ENCODE measurements around the gene GRIN3B. TPM values are rescaled to one million over a fixed set of nuclear protein-coding genes. Genes with fewer than 3 reads are reported as not detected.

Gene GRIN3B
- polyA plus RNA-seq, 2 donors = 0.01 to 0.04 TPM

DNA sequence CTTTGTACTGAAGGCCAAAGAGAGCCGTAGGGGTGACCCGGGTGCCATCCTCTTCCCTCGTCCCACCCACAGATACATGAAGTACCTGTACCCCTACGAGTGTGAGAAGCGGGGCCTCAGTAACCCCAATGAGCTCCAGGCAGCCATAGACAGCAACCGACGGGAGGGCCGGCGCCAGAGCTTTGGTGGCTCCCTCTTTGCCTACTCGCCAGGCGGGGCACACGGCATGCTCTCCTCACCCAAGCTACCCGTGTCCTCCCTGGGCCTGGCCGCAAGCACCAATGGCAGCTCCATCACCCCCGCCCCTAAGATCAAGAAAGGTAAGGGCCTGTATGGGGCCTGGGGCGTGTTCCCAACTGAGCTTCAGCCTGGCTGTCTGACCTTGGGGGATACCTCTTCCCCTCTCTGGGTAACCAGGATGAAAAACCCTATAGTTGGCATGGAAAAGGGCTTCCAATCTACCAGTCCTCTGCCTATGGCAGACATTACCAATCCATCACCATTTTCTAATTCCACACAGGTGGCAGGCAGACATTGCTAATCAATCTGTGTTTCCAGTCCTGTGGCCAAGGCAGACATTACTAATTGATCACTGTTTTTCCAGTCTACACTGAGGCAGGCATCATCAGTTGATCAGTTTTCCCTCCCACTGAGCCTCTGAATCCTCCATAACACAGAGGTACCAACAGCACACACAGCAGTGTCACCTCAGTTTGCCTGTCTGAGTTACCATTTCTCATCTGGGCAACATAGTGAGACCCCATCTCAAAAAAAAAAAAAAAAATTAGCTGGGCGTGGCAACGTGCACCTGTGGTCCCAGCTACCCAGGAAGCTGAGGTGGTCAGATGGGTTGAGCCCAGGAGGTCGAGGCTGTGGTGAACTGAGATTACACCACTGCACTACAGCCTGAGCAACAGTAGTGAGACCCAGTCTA lies 35.2 kb upstream of the GRIN3B start:
- no peak overlapping the region for H3K27ac ChIP-seq (ENCODE audit: low read depth in 2 of 2, low read length in 1 of 2)
- no peaks in the 10 kb centered on the region for H3K27me3 ChIP-seq (ENCODE audit: control insufficient read depth in 1 of 2, insufficient read depth in 2 of 2, low read length in 2 of 2)
- peaks cover 0 to 4% of the 10 kb centered on the region in 2 donors for H3K9me3 ChIP-seq (ENCODE audit: control insufficient read depth in 2 of 2, insufficient read depth in 1 of 2, low read depth in 1 of 2, low read length in 1 of 2)
- no peak overlapping the region for H3K4me3 ChIP-seq (ENCODE audit: low read depth in 1 of 2, low read length in 2 of 2)
- WGBS, 2 donors = 97% methylated on average over 19 of the region's 19 CpGs
- peaks cover 0 to 21% of the 10 kb centered on the region in 2 donors for H3K36me3 ChIP-seq (ENCODE audit: control insufficient read depth in 2 of 2, insufficient read depth in 2 of 2, low read length in 1 of 2)
- H3K4me1 ChIP-seq (ENCODE audit: control insufficient read depth in 2 of 2, insufficient read depth in 2 of 2, low read length in 1 of 2) = no peaks in the 10 kb centered on the region

- 92 to 95% methylated on average over 17 of the region's 17 CpGs for WGBS, 2 donors
- peaks cover 0 to 24% of the 10 kb centered on the region in 2 donors for H3K36me3 ChIP-seq (ENCODE audit: control insufficient read depth in 2 of 2, insufficient read depth in 2 of 2, low read length in 1 of 2)
Measured at GRCh38 chr19:966485-967088, 33.6 kb upstream of the GRIN3B start.

GRCh38 chr19:970695-971094 lies 29.5 kb upstream of the GRIN3B start:
- H3K4me1 ChIP-seq (ENCODE audit: control insufficient read depth in 2 of 2, insufficient read depth in 2 of 2, low read length in 1 of 2) = no peaks in the 10 kb centered on the region
- H3K27ac ChIP-seq (ENCODE audit: low read depth in 2 of 2, low read length in 1 of 2) = no peak overlapping the region
- no peaks in the 10 kb centered on the region for H3K27me3 ChIP-seq (ENCODE audit: control insufficient read depth in 1 of 2, insufficient read depth in 2 of 2, low read length in 2 of 2)
- no peak overlapping the region for H3K4me3 ChIP-seq (ENCODE audit: low read depth in 1 of 2, low read length in 2 of 2)
- H3K36me3 ChIP-seq (ENCODE audit: control insufficient read depth in 2 of 2, insufficient read depth in 2 of 2, low read length in 1 of 2) = peaks cover 0 to 19% of the 10 kb centered on the region in 2 donors
- H3K9me3 ChIP-seq (ENCODE audit: control insufficient read depth in 2 of 2, insufficient read depth in 1 of 2, low read depth in 1 of 2, low read length in 1 of 2) = peaks cover 0 to 11% of the 10 kb centered on the region in 2 donors
- 96 to 97% methylated on average over 14 of the region's 14 CpGs for WGBS, 2 donors

More at GRCh38 chr19:966485-967088, 33.6 kb upstream of the GRIN3B start:
- Histone ChIP-seq H3K27me3 (ENCODE audit: control insufficient read depth in 1 of 2, insufficient read depth in 2 of 2, low read length in 2 of 2) (no peaks in the 10 kb centered on the region), H3K27ac (ENCODE audit: low read depth in 2 of 2, low read length in 1 of 2) (no peak overlapping the region), H3K4me1 (ENCODE audit: control insufficient read depth in 2 of 2, insufficient read depth in 2 of 2, low read length in 1 of 2) (no peaks in the 10 kb centered on the region), H3K4me3 (ENCODE audit: low read depth in 1 of 2, low read length in 2 of 2) (no peak overlapping the region), H3K9me3 (ENCODE audit: control insufficient read depth in 2 of 2, insufficient read depth in 1 of 2, low read depth in 1 of 2, low read length in 1 of 2) (peaks cover 0 to 11% of the 10 kb centered on the region in 2 donors)

- Histone ChIP-seq H3K27ac (ENCODE audit: low read depth in 2 of 2, low read length in 1 of 2) (no peak overlapping the region), H3K9me3 (ENCODE audit: control insufficient read depth in 2 of 2, insufficient read depth in 1 of 2, low read depth in 1 of 2, low read length in 1 of 2) (peaks cover 0 to 7% of the 10 kb centered on the region in 2 donors), H3K4me1 (ENCODE audit: control insufficient read depth in 2 of 2, insufficient read depth in 2 of 2, low read length in 1 of 2) (no peaks in the 10 kb centered on the region), H3K27me3 (ENCODE audit: control insufficient read depth in 1 of 2, insufficient read depth in 2 of 2, low read length in 2 of 2) (no peaks in the 10 kb centered on the region), H3K36me3 (ENCODE audit: control insufficient read depth in 2 of 2, insufficient read depth in 2 of 2, low read length in 1 of 2) (peaks cover 0 to 14% of the 10 kb centered on the region in 2 donors), H3K4me3 (ENCODE audit: low read depth in 1 of 2, low read length in 2 of 2) (no peak overlapping the region)
- 93 to 96% methylated on average over 24 of the region's 24 CpGs for WGBS, 2 donors
Measured at GRCh38 chr19:971795-972194, 28.4 kb upstream of the GRIN3B start.

DNA sequence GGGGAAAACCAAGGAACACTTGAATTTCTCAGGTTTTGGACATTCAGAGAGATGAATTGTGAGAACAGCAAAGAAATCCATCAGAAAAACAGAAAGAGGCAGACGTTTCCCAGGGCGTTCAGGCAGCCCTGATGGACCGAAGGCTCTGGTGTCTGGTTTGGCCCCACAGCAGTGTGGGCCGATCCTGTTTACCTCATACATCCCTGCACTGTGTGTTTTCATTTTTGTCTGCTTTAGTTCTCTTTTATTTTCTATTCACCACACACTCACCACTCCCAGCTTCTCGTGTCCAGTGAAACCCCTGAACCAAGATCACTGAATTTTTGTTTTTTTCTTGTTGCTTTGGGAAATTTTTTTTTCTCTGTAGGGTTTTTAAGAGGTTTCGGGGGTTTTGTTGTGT lies 27.9 kb upstream of the GRIN3B start:
- 99 to 100% methylated on average over 6 of the region's 6 CpGs for WGBS, 2 donors

DNA sequence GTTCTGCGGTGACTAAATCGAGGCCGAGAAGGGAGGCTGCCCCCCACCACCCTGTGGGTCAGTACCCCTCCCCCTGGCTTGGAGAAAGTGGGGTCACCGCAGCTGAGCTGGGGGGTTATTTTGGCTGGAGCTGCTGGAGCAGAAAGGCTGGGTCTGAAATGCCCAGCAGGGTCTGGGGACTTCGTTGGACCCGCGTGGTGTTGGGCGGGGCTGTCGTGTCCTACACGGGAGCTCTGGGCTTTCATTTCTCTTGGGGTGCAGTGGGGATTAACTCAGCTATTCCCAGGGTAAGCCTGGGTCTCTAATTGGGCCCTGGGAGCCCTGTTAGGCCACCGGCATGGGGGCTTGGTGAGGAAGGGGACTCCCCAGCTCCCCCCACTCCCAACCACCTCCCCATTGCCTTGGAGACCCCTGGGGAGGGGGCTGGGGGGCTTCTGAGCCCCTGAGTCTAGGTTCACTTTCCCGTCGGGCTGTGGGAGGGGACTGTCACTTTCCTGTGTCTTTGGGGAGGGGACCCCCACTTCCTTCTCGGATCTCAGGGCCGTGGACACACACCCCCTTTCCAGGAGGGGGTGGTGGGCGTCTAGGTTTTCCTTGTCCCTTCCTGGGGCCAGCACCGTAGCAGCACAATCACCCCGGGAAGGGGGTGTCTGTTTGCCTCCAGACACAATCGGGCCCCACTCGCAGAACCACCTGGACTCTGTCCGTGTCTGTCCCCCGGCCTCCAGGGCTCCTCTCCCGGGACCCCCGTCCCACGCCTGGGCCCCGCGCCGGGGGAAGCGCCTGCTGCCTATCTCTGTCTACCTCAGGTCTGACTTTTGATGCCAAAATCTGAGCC lies 26.3 kb upstream of the GRIN3B start:
- WGBS, 2 donors = 85% methylated on average over 29 of the region's 29 CpGs
- Histone ChIP-seq H3K9me3 (ENCODE audit: control insufficient read depth in 2 of 2, insufficient read depth in 1 of 2, low read depth in 1 of 2, low read length in 1 of 2) (peaks cover 0 to 7% of the 10 kb centered on the region in 2 donors), H3K27ac (ENCODE audit: low read depth in 2 of 2, low read length in 1 of 2) (no peak overlapping the region), H3K4me1 (ENCODE audit: control insufficient read depth in 2 of 2, insufficient read depth in 2 of 2, low read length in 1 of 2) (no peaks in the 10 kb centered on the region), H3K27me3 (ENCODE audit: control insufficient read depth in 1 of 2, insufficient read depth in 2 of 2, low read length in 2 of 2) (no peaks in the 10 kb centered on the region), H3K4me3 (ENCODE audit: low read depth in 1 of 2, low read length in 2 of 2) (no peak overlapping the region), H3K36me3 (ENCODE audit: control insufficient read depth in 2 of 2, insufficient read depth in 2 of 2, low read length in 1 of 2) (peaks cover 0 to 8% of the 10 kb centered on the region in 2 donors)

More for the DNA sequence above, 27.9 kb upstream of the GRIN3B start:
- Histone ChIP-seq H3K27ac (ENCODE audit: low read depth in 2 of 2, low read length in 1 of 2) (no peak overlapping the region), H3K36me3 (ENCODE audit: control insufficient read depth in 2 of 2, insufficient read depth in 2 of 2, low read length in 1 of 2) (peaks cover 0 to 12% of the 10 kb centered on the region in 2 donors), H3K9me3 (ENCODE audit: control insufficient read depth in 2 of 2, insufficient read depth in 1 of 2, low read depth in 1 of 2, low read length in 1 of 2) (peaks cover 0 to 7% of the 10 kb centered on the region in 2 donors), H3K4me1 (ENCODE audit: control insufficient read depth in 2 of 2, insufficient read depth in 2 of 2, low read length in 1 of 2) (no peaks in the 10 kb centered on the region), H3K4me3 (ENCODE audit: low read depth in 1 of 2, low read length in 2 of 2) (no peak overlapping the region), H3K27me3 (ENCODE audit: control insufficient read depth in 1 of 2, insufficient read depth in 2 of 2, low read length in 2 of 2) (no peaks in the 10 kb centered on the region)

DNA sequence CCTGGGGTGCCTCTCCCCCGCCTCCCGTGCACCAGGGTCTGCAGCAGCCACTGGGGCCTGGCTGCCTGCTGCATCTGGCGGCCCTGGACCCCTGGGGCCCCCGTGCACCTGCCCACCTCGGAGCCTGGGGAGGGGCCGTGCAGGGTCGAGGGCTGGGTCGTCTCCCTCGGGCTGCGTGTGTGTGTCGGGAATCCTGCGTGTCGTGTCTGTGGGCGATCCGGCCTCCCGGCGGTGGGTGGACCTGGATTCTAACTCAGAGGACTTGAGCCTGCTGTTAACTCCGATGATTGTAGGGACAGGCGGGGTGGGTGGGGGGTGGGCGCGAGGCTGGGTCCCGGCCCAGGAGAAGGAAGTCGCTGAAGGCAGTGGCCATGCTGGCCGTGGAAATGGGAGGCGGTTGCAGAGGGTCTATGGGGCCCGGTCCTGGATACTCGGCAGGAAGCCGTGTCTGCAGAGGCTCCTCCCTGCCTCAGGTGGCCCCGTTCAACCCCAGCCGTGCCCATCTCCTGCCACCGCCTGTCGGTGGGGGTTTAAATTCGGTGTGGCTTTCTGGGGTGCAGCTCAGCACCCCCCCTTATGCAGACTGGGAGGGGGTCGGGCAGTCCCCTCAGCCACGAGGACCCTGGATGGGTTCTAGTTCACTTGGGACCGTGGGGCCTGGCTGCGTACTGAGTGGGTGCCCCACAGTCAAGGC lies 25.5 kb upstream of the GRIN3B start:
- peaks cover 0 to 7% of the 10 kb centered on the region in 2 donors for H3K9me3 ChIP-seq (ENCODE audit: control insufficient read depth in 2 of 2, insufficient read depth in 1 of 2, low read depth in 1 of 2, low read length in 1 of 2)
- H3K4me3 ChIP-seq (ENCODE audit: low read depth in 1 of 2, low read length in 2 of 2) = no peak overlapping the region
- no peaks in the 10 kb centered on the region for H3K27me3 ChIP-seq (ENCODE audit: control insufficient read depth in 1 of 2, insufficient read depth in 2 of 2, low read length in 2 of 2)
- WGBS, 2 donors = 79% methylated on average over 37 of the region's 37 CpGs
- H3K4me1 ChIP-seq (ENCODE audit: control insufficient read depth in 2 of 2, insufficient read depth in 2 of 2, low read length in 1 of 2) = no peaks in the 10 kb centered on the region
- no peak overlapping the region for H3K27ac ChIP-seq (ENCODE audit: low read depth in 2 of 2, low read length in 1 of 2)
- H3K36me3 ChIP-seq (ENCODE audit: control insufficient read depth in 2 of 2, insufficient read depth in 2 of 2, low read length in 1 of 2) = peaks cover 0 to 8% of the 10 kb centered on the region in 2 donors

DNA sequence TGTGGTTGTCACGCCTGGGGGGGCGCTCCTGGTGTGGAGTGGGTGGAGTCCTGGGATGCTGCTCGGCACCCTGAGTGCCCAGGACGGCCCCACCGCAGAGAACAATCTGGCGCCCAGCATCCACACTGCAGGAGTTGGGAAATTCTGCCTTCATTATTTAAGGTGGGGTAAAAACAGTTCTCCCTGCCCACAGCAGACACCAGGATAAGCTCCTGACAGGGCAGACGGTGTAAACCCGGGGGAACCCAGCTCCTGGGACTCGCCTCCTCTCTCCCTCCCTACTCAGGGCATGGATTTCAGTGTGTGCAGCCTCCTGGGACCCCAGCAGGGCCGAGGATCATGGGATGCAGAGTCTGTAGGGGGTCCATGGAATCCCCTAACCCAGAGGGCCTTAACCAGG lies 23.7 kb upstream of the GRIN3B start:
- WGBS, 2 donors = 79 to 81% methylated on average over 10 of the region's 10 CpGs
- no peak overlapping the region for H3K27ac ChIP-seq (ENCODE audit: low read depth in 2 of 2, low read length in 1 of 2)
- H3K27me3 ChIP-seq (ENCODE audit: control insufficient read depth in 1 of 2, insufficient read depth in 2 of 2, low read length in 2 of 2) = no peaks in the 10 kb centered on the region
- no peaks in the 10 kb centered on the region for H3K9me3 ChIP-seq (ENCODE audit: control insufficient read depth in 2 of 2, insufficient read depth in 1 of 2, low read depth in 1 of 2, low read length in 1 of 2)
- no peak overlapping the region for H3K4me3 ChIP-seq (ENCODE audit: low read depth in 1 of 2, low read length in 2 of 2)
- peaks cover 0 to 2% of the 10 kb centered on the region in 2 donors for H3K36me3 ChIP-seq (ENCODE audit: control insufficient read depth in 2 of 2, insufficient read depth in 2 of 2, low read length in 1 of 2)
- no peaks in the 10 kb centered on the region for H3K4me1 ChIP-seq (ENCODE audit: control insufficient read depth in 2 of 2, insufficient read depth in 2 of 2, low read length in 1 of 2)

GRCh38 chr19:977058-977464 lies 23.2 kb upstream of the GRIN3B start:
- Histone ChIP-seq H3K27me3 (ENCODE audit: control insufficient read depth in 1 of 2, insufficient read depth in 2 of 2, low read length in 2 of 2) (no peaks in the 10 kb centered on the region), H3K36me3 (ENCODE audit: control insufficient read depth in 2 of 2, insufficient read depth in 2 of 2, low read length in 1 of 2) (no peaks in the 10 kb centered on the region), H3K4me1 (ENCODE audit: control insufficient read depth in 2 of 2, insufficient read depth in 2 of 2, low read length in 1 of 2) (no peaks in the 10 kb centered on the region), H3K27ac (ENCODE audit: low read depth in 2 of 2, low read length in 1 of 2) (no peak overlapping the region), H3K4me3 (ENCODE audit: low read depth in 1 of 2, low read length in 2 of 2) (no peak overlapping the region), H3K9me3 (ENCODE audit: control insufficient read depth in 2 of 2, insufficient read depth in 1 of 2, low read depth in 1 of 2, low read length in 1 of 2) (no peaks in the 10 kb centered on the region)
- WGBS, 2 donors = 78 to 79% methylated on average over 21 to 24 of the region's 24 CpGs
